Measurements from ENCODE around the gene SNX17. TPM values are rescaled to one million over a fixed set of nuclear protein-coding genes. Genes with fewer than 3 reads are reported as not detected.

The SNX17 gene
- total RNA-seq, 1 experiment from 2014 or later, result 90.5 TPM

DNA sequence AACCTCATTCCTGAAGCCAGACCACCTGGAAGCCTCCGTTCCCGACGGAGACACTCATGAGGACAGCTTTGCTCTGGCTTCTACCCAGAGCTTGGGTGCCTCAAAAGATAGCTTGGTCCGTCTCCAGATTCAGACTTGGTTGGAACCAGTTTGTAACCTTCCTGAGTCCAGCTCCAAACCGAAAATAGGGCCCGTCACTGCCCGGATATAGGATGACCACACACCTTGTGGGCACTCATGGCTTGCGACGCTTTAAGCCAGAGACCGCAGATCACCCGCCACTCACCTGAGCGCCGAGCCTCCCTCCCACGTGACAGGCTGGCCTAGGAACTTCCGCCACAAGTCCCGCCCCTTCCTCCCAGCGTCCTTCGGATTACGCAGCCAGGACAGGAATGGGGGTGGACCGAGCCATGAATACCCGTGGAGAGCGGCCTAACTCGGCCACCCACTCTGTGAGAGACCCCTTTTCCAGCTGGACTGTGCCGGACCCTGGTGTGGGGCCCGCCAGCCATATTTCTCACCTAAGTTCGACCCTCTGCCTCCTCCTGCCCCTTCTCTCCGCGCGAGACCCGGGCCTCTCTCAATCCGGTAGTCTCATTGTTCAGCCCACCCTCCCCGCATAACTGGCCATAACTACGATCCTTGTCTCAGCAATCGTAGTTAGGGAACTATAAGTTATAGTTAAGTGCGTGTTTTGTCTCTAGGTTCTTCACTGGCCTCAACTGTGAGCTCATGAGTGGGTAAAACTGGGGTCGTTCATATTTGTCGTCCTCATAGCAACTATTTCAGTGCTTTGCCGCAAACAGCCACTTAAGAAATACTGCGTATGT lies 47.4 kb upstream of the SNX17 start, which contains the start of gene MPV17:
Gene MPV17, minus strand, starts transcription at position 332 of the 830 bp plus-strand sequence. CDS start 580 bp downstream, outside the sequence.
- Histone ChIP-seq H4K20me1 (ENCODE audit: insufficient read depth) (no peaks in the 10 kb centered on the region), H3K4me2 (ENCODE audit: low read length) (peak within 1 kb of the TSS; percentile 87), H2AFZ (ENCODE audit: low read depth, low read length, poor library complexity, severe bottlenecking) (no peak within 1 kb of the TSS), H3K79me2 (ENCODE audit: insufficient read depth, low read length) (peaks cover 15% of the 10 kb centered on the region), H3K27ac (ENCODE audit: low read depth, low read length) (peak within 1 kb of the TSS; percentile 90), H3K4me1 (ENCODE audit: control insufficient read depth in 1 of 2, insufficient read depth in 2 of 2, low read length in 2 of 2) (peaks cover 24 to 40% of the 10 kb centered on the region in 2 experiments), H3K9me3 (ENCODE audit: control insufficient read depth in 1 of 2, insufficient read depth in 1 of 2, low read depth in 1 of 2, low read length in 2 of 2) (no peaks in the 10 kb centered on the region), H3K27me3 (ENCODE audit: insufficient read depth, low read length) (no peaks in the 10 kb centered on the region), H3K9me2 (ENCODE audit: insufficient read depth) (no peaks in the 10 kb centered on the region), H3K4me3 (replicated peaks in 1 of 2; ENCODE audit: low read depth in 1 of 2, low read length in 2 of 2) (peak within 1 kb of the TSS; percentile 85 to 90), H3K9ac (ENCODE audit: low read length) (peak within 1 kb of the TSS; percentile 92), H3K36me3 (ENCODE audit: control insufficient read depth in 1 of 2, insufficient read depth in 2 of 2, low read length in 2 of 2) (peaks cover 4 to 9% of the 10 kb centered on the region in 2 experiments; a peak in 2 of 4 replicates)
- CTCF ChIA-PET, result interaction anchor here (1.2 to 1.3 kb wide), 2 partner anchors 20 to 43 kb away, joined by 4 to 5 read pairs; no protein-coding TSS in a partner anchor
- TSS peak; percentile 93 for BruUV-seq (replicated peaks)
- intact Hi-C loops (cut with micrococcal nuclease), result loop anchor here (1.0 to 5.0 kb wide), 3 partner anchors 34 to 61 kb away; partner anchors contain the start of genes EIF2B4, SLC30A3 and SNX17
- POLR2A ChIA-PET, result interaction anchor here (1.3 kb wide), 1 partner anchor 47 kb away, joined by 4 read pairs; the partner anchor contains the start of gene EIF2B4
- RAD21 ChIA-PET (ENCODE audit: low non-redundant PET in 1 of 2, low total read pairs in 2 of 2, uncharacterized antibody in 2 of 2, unreplicated experiment in 2 of 2), result no interaction called here
- ATAC-seq (peak; percentile 82), DNase-seq (ENCODE audit: low read depth, low spot score) (peak; percentile 88)
- TF ChIP-seq, protein P1, sequence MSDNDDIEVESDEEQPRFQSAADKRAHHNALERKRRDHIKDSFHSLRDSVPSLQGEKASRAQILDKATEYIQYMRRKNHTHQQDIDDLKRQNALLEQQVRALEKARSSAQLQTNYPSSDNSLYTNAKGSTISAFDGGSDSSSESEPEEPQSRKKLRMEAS (IDR thresholded peaks at IDR 0.05), result peak; percentile 95
- TF ChIP-seq EZH2 (IDR thresholded peaks at IDR 0.05), result no peak
- TF ChIP-seq EGR1 (IDR thresholded peaks at IDR 0.05; ENCODE audit: low read depth), result peak; percentile 57; the same call in 1 of the 2 replicates
- no peak for TF ChIP-seq ZNF274 (IDR thresholded peaks at IDR 0.05; ENCODE audit: low read depth, low read length)
- no peak for TF ChIP-seq ATF3 (IDR thresholded peaks at IDR 0.05)
- TF ChIP-seq YY1 (IDR thresholded peaks at IDR 0.05; ENCODE audit: extremely low read depth, insufficient replicate concordance, low read depth, low read length), result peak; percentile 62
- peak; percentile 83 for TF ChIP-seq SIN3A (IDR thresholded peaks at IDR 0.05; ENCODE audit: low read depth)
- TF ChIP-seq REST (IDR thresholded peaks at IDR 0.05; ENCODE audit: low read depth), result no peak
- no peak for TF ChIP-seq SRF (IDR thresholded peaks at IDR 0.05; ENCODE audit: low read depth)
- peak; percentile 84 for TF ChIP-seq POLR2A (IDR thresholded peaks at IDR 0.05; ENCODE audit: borderline replicate concordance, extremely low read depth, insufficient read depth, insufficient read length)
- no peak; the same call in 1 of the 2 replicates for TF ChIP-seq CEBPB (IDR thresholded peaks at IDR 0.05; ENCODE audit: low read depth)
- no peak; the same call in 1 of the 2 replicates for TF ChIP-seq ELF1 (IDR thresholded peaks at IDR 0.05; ENCODE audit: borderline replicate concordance, low read depth)
- TF ChIP-seq EZH2phosphoT487 (IDR thresholded peaks at IDR 0.05; ENCODE audit: borderline replicate concordance), result no peak
- peak; percentile 80 for TF ChIP-seq SP1 (IDR thresholded peaks at IDR 0.05; ENCODE audit: low read depth)
- TF ChIP-seq ZBTB33 (IDR thresholded peaks at IDR 0.05; ENCODE audit: extremely low read depth, insufficient replicate concordance, low read length), result peak; percentile 43
- no peak for TF ChIP-seq JUND (IDR thresholded peaks at IDR 0.05)
- TF ChIP-seq TCF7L2 (IDR thresholded peaks at IDR 0.05; ENCODE audit: borderline replicate concordance, extremely low read depth, insufficient read depth, insufficient read length), result no peak
- TF ChIP-seq RAD21 (IDR thresholded peaks at IDR 0.05; ENCODE audit: low read depth), result no peak
- peak; percentile 96 for TF ChIP-seq POLR2AphosphoS5 (IDR thresholded peaks at IDR 0.05; ENCODE audit: low read depth, low read length)
